ENCODE measurements around the gene RNU5D-1. TPM values are rescaled to one million over a fixed set of nuclear protein-coding genes. Genes with fewer than 3 reads are reported as not detected.

Gene RNU5D-1
- polyA plus RNA-seq, 1 experiment: not detected

DNA sequence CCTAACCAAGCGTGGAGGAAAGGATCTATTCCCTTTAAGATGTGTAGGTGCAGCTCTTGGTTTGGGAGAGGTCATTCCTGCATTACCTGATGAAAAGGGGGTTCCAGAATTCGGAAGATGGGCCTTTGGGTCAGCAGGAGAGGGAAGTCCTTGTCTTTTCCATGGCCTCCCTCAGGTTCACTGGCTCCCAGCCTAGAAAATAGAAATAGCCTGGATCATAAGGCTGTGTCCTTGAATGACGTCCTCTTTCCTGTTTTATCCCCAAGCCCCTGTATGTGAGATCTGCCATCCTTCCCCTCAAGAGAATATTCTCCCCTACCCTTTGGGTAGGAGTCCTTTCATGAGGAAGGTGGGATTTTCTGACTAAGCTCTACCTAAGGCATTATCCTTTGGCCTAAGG, 29.9 kb upstream of the RNU5D-1 start:
- DNase-seq (ENCODE audit: low read depth): no peak
- ChIA-PET POLR2A (no interaction called here), CTCF (no interaction called here)
- TF ChIP-seq, protein P1, sequence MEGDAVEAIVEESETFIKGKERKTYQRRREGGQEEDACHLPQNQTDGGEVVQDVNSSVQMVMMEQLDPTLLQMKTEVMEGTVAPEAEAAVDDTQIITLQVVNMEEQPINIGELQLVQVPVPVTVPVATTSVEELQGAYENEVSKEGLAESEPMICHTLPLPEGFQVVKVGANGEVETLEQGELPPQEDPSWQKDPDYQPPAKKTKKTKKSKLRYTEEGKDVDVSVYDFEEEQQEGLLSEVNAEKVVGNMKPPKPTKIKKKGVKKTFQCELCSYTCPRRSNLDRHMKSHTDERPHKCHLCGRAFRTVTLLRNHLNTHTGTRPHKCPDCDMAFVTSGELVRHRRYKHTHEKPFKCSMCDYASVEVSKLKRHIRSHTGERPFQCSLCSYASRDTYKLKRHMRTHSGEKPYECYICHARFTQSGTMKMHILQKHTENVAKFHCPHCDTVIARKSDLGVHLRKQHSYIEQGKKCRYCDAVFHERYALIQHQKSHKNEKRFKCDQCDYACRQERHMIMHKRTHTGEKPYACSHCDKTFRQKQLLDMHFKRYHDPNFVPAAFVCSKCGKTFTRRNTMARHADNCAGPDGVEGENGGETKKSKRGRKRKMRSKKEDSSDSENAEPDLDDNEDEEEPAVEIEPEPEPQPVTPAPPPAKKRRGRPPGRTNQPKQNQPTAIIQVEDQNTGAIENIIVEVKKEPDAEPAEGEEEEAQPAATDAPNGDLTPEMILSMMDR (IDR thresholded peaks at IDR 0.05; ENCODE audit: insufficient read depth, low read depth, low read length): no peak
- Histone ChIP-seq H3K4me3 (ENCODE audit: low read depth, low read length) (no peak overlapping the region), H3K36me3 (ENCODE audit: control insufficient read depth, insufficient read depth, low read length) (peaks cover 5% of the 10 kb centered on the region; the same call in 1 of the 2 replicates), H3K27me3 (ENCODE audit: control insufficient read depth, insufficient read depth, low read length) (no peaks in the 10 kb centered on the region)

DNA sequence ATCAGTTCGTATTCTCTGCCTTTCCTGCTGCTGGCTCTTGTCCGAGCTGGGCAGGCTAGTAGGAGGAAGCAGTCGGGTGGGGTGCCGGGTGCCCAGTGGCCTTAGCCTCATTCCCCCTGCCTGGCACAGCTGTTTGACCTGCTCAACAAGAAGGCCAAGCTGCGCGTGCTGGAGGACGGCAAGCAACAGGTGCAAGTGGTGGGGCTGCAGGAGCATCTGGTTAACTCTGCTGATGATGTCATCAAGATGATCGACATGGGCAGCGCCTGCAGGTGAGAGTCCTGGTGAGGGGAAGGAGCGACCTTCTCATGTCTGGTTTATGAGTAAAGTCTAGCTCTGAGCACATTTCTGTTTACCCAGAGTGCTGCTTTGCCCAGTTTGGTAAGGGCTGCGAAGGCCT, 28.1 kb upstream of the RNU5D-1 start:
- H3K27me3 ChIP-seq (ENCODE audit: control insufficient read depth, insufficient read depth, low read length): no peaks in the 10 kb centered on the region
- no peak for DNase-seq (ENCODE audit: low read depth)
- H3K4me3 ChIP-seq (ENCODE audit: low read depth, low read length): no peak overlapping the region
- TF ChIP-seq, protein P1 (IDR thresholded peaks at IDR 0.05; ENCODE audit: insufficient read depth, low read depth, low read length): no peak
- ChIA-PET POLR2A (no interaction called here), CTCF (no interaction called here)
- peaks cover 11% of the 10 kb centered on the region for H3K36me3 ChIP-seq (ENCODE audit: control insufficient read depth, insufficient read depth, low read length)

DNA sequence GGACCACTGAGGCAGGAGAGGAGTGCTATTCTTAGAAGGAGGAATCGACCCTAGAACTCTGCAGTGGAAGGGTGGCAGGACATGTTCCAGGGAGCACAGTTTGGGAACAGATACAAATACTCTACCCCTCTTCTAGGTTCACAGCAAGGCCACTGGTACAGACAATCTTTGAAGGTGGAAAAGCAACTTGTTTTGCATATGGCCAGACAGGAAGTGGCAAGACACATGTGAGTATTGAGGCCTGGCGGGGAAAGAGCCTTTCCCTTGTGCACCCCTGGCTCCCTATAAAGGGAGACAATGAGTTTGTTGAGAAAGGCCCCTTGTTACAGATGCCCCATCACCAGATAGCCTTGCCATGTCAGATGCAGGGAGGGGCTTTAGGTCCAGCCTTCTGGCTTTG, 26.4 kb upstream of the RNU5D-1 start:
- TF ChIP-seq, protein P1 (IDR thresholded peaks at IDR 0.05; ENCODE audit: insufficient read depth, low read depth, low read length): no peak
- POLR2A ChIA-PET: no interaction called here
- no peak overlapping the region for H3K4me3 ChIP-seq (ENCODE audit: low read depth, low read length)
- DNase-seq (ENCODE audit: low read depth): no peak
- CTCF ChIA-PET: no interaction called here
- no peaks in the 10 kb centered on the region for H3K27me3 ChIP-seq (ENCODE audit: control insufficient read depth, insufficient read depth, low read length)
- H3K36me3 ChIP-seq (ENCODE audit: control insufficient read depth, insufficient read depth, low read length): peaks cover 14% of the 10 kb centered on the region

DNA sequence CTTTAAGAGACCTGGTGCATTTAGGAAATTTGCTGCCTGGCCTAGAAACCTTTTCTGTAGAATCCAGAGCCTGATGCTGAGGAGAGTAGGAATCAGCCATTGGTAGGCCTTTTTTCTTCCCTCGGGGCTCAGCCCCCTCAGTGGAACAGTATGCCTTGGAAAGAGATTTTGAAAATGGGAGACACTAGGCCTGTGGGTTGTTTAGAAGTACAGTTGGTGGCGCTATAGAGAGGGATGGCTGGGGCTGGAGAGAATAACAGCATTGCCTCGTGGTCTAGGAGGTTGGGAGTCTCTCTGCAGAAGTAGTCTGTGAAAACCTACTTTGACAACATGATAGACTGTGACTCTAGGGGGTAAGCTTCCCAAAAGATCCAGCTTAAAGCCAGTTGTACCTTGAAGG, 16.9 kb upstream of the RNU5D-1 start:
- Histone ChIP-seq H3K36me3 (ENCODE audit: control insufficient read depth, insufficient read depth, low read length) (0 out of 2 replicates have a peak, but pooled peaks cover 4% of the 10 kb centered on the region), H3K27me3 (ENCODE audit: control insufficient read depth, insufficient read depth, low read length) (no peaks in the 10 kb centered on the region), H3K4me3 (ENCODE audit: low read depth, low read length) (no peak overlapping the region)
- ChIA-PET POLR2A (no interaction called here), CTCF (interaction anchor here (0.6 to 1.9 kb wide), 4 partner anchors 15 to 1755 kb away, joined by 3 to 6 read pairs (median 4); partner anchors contain the start of gene RNU5D-1)
- TF ChIP-seq, protein P1 (IDR thresholded peaks at IDR 0.05; ENCODE audit: insufficient read depth, low read depth, low read length): no peak
- no peak for DNase-seq (ENCODE audit: low read depth)

DNA sequence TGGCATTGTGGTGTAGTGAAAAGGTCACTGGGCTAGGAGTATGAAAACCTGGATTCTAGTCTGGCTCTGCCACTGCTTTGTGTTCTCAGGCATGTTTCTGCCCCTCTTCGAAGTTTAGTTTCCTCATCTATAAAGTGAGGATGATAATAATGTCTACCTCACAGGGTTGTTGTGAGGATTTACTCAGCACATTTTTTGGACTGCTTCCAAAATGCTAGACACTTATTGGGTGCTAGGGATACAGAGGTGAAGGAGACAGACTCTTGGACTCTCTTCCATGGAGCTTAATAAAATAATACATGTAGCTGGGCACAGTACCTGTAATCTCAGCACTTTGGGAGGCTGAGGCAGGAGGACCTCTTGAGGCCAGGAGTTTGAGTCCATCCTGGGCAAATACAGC, 12.2 kb upstream of the RNU5D-1 start:
- no peak for DNase-seq (ENCODE audit: low read depth)
- CTCF ChIA-PET: interaction anchor here (1.0 to 1.5 kb wide), 2 partner anchors 13 to 57 kb away, joined by 3 to 8 read pairs; partner anchors contain the start of genes PLK3 and RNU5D-1
- 0 out of 2 replicates have a peak, but pooled peaks cover 2% of the 10 kb centered on the region for H3K36me3 ChIP-seq (ENCODE audit: control insufficient read depth, insufficient read depth, low read length)
- no peak overlapping the region for H3K4me3 ChIP-seq (ENCODE audit: low read depth, low read length)
- POLR2A ChIA-PET: no interaction called here
- TF ChIP-seq, protein P1 (IDR thresholded peaks at IDR 0.05; ENCODE audit: insufficient read depth, low read depth, low read length): no peak
- no peaks in the 10 kb centered on the region for H3K27me3 ChIP-seq (ENCODE audit: control insufficient read depth, insufficient read depth, low read length)
